A673 (cell line): ENCODE data around the gene CCL3. TPM values are rescaled to one million over a fixed set of nuclear protein-coding genes. Genes with fewer than 3 reads are reported as not detected.
"Not testable (repeated sequence)": the region's sequence is repeated elsewhere in the genome, so short reads cannot be mapped to it uniquely, and the experiment has no call there.

Experiments used
- BruUV-seq: library from RNA; stranded (reverse); fragments of 400-500 nt; replicated peaks from 2 replicates; lab custom pipeline; 2021; lab: Mats Ljungman, UMichigan
- CTCF ChIA-PET: fragments of 300-600 bp; sonication (Branson Sonifier 250); formaldehyde crosslinking; loops from one replicate; lab custom pipeline; 2022; ENCODE audit warnings: antibody characterized with exemption; lab: Charles Lee
- POLR2A ChIA-PET: fragments of 300-600 bp; sonication (Branson Sonifier 250); formaldehyde crosslinking; loops from one replicate; lab custom pipeline; 2022; ENCODE audit warnings: antibody characterized with exemption; ENCODE audit not compliant: low non-redundant PET; lab: Charles Lee
- DNase-seq: peaks from one replicate; pipeline ENCODE4 v3.0.0-alpha.2; 2015; ENCODE audit warnings: low spot score
- H3K27ac ChIP-seq: fragments of 200-600 bp; sonication (generic); 2 replicates; pipeline ENCODE4 v1.5.1; 2016; ENCODE audit warnings: mixed run types, low read depth, mild to moderate bottlenecking, mixed read lengths, antibody characterized with exemption, low read length; ENCODE audit not compliant: poor library complexity, severe bottlenecking
- H3K27me3 ChIP-seq: fragments of 200-600 bp; sonication (generic); replicated peaks from 2 replicates; pipeline ENCODE4 v1.6.1; 2017; ENCODE audit warnings: mixed run types, low read depth, mild to moderate bottlenecking, mixed read lengths, antibody characterized with exemption, low read length; ENCODE audit not compliant: insufficient read depth, poor library complexity
- H3K36me3 ChIP-seq: fragments of 200-600 bp; sonication (generic); 2 replicates; pipeline ENCODE4 v1.6.1; 2016; ENCODE audit warnings: mixed run types, mild to moderate bottlenecking, mixed read lengths, antibody characterized with exemption, low read length; ENCODE audit not compliant: insufficient read depth, poor library complexity, severe bottlenecking
- H3K4me1 ChIP-seq: fragments of 200-600 bp; sonication (generic); 2 replicates; pipeline ENCODE4 v1.6.1; 2017; ENCODE audit warnings: mixed run types, mild to moderate bottlenecking, mixed read lengths, antibody characterized with exemption, low read length; ENCODE audit not compliant: insufficient read depth, poor library complexity, severe bottlenecking
- H3K4me3 ChIP-seq: fragments of 200-600 bp; sonication (generic); 2 replicates; pipeline ENCODE4 v1.5.1; 2016; ENCODE audit warnings: low read depth, mixed run types, mild to moderate bottlenecking, mixed read lengths, low read length; ENCODE audit not compliant: poor library complexity, severe bottlenecking
- H3K9me3 ChIP-seq: fragments of 200-600 bp; sonication (generic); 2 replicates; pipeline ENCODE4 v1.6.1; 2016; ENCODE audit warnings: mixed run types, low read depth, mild to moderate bottlenecking, mixed read lengths, antibody characterized with exemption, low read length; ENCODE audit not compliant: poor library complexity, severe bottlenecking
- CTCF ChIP-seq: fragments of 300-800, 200-600 bp; sonication (generic); conservative IDR thresholded peaks from 2 replicates; pipeline ENCODE4 v1.5.1; 2017; ENCODE audit warnings: low read depth, mild to moderate bottlenecking, antibody characterized with exemption, low read length, moderate library complexity, mixed read lengths
- EZH2 ChIP-seq: fragments of 200-600 bp; sonication (generic); IDR thresholded peaks from 2 replicates; pipeline ENCODE4 v1.6.1; 2017; ENCODE audit warnings: borderline replicate concordance, low read depth, mild to moderate bottlenecking, mixed read lengths, antibody characterized with exemption, low read length; ENCODE audit not compliant: poor library complexity, severe bottlenecking
- intact Hi-C: fragments of 100-400 bp; cut with micrococcal nuclease; formaldehyde crosslinking; loops from one replicate; pipeline ENCODE4 v1.10.0; 2022; ENCODE audit not compliant: unreplicated experiment
- total RNA-seq: library from RNA; stranded (reverse); gene quantifications from 2 replicates; pipeline ENCODE4 v1.2.3, GENCODE V29; 2021

Gene CCL3
- total RNA-seq, 1 experiment from 2014 or later, result not detected

- BruUV-seq, result no TSS peak
Measured at GRCh38 chr17:36095992-36096391, 6.0 kb upstream of the CCL3 start.

GRCh38 chr17:36094746-36095145, 4.8 kb upstream of the CCL3 start:
- Histone ChIP-seq H3K27ac (no peak overlapping the region), H3K36me3 (no peaks in the 10 kb centered on the region), H3K4me3 (no peak overlapping the region), H3K27me3 (no peaks in the 10 kb centered on the region), H3K4me1 (no peaks in the 10 kb centered on the region), H3K9me3 (no peaks in the 10 kb centered on the region)
- intact Hi-C loops, result no loop called here
- no peak for DNase-seq
- ChIA-PET CTCF (no interaction called here), POLR2A (no interaction called here)
- TF ChIP-seq EZH2, result no peak
- TF ChIP-seq CTCF, result no peak
- no TSS peak for BruUV-seq

More at GRCh38 chr17:36095992-36096391, 6.0 kb upstream of the CCL3 start:
- Histone ChIP-seq H3K27me3 (no peaks in the 10 kb centered on the region), H3K4me1 (no peaks in the 10 kb centered on the region), H3K9me3 (no peaks in the 10 kb centered on the region), H3K36me3 (no peaks in the 10 kb centered on the region), H3K4me3 (no peak overlapping the region), H3K27ac (no peak overlapping the region)
- DNase-seq, result no peak
- TF ChIP-seq EZH2 (no peak), CTCF (no peak)
- ChIA-PET POLR2A (no interaction called here), CTCF (no interaction called here)
- intact Hi-C loops, result no loop called here

GRCh38 chr17:36094232-36094631, 4.3 kb upstream of the CCL3 start:
- no TSS peak for BruUV-seq
- intact Hi-C loops, result no loop called here
- Histone ChIP-seq H3K36me3 (no peaks in the 10 kb centered on the region), H3K9me3 (no peaks in the 10 kb centered on the region), H3K4me1 (no peaks in the 10 kb centered on the region), H3K27ac (no peak overlapping the region), H3K4me3 (no peak overlapping the region), H3K27me3 (no peaks in the 10 kb centered on the region)
- ChIA-PET POLR2A (no interaction called here), CTCF (no interaction called here)
- DNase-seq, result no peak
- TF ChIP-seq EZH2 (no peak), CTCF (no peak)

GRCh38 chr17:36092715-36093114, 2.8 kb upstream of the CCL3 start:
- intact Hi-C loops, CTCF ChIA-PET, H3K27me3 ChIP-seq, H3K4me3 ChIP-seq, H3K9me3 ChIP-seq, H3K4me1 ChIP-seq, H3K27ac ChIP-seq, DNase-seq, POLR2A ChIA-PET, H3K36me3 ChIP-seq, BruUV-seq: not testable (repeated sequence)
